GM19239 (cell line): ENCODE results near the gene NMU.
"Not testable (repeated sequence)": the region's sequence is repeated elsewhere in the genome, so short reads cannot be mapped to it uniquely, and the experiment has no call there.

ENCODE experiments used
- DNase-seq: peaks from one replicate; pipeline ENCODE4 v3.0.0; 2011; ENCODE audit warnings: low spot score; ENCODE audit not compliant: insufficient read length
- FAIRE-seq: peaks from 2 replicates; lab custom pipeline; 2011; peaks lifted over from hg19 to GRCh38; lab: Jason Lieb, UNC

The NMU gene

GRCh38 chr4:55633903-55634302 lies 2.2 kb downstream of the NMU start:
- DNase-seq (no peak), FAIRE-seq (no peak)

- FAIRE-seq (no peak), DNase-seq (no peak)
These were observed 10.3 kb downstream of the NMU start for GRCh38 chr4:55625835-55626234.

- FAIRE-seq, DNase-seq: not testable (repeated sequence)
These were observed 12.0 kb downstream of the NMU start for GRCh38 chr4:55624063-55624462.

GRCh38 chr4:55618546-55619143 lies 17.5 kb downstream of the NMU start:
- no peak for DNase-seq
- no peak for FAIRE-seq

- FAIRE-seq = peak; percentile 59
- no peak for DNase-seq
These were observed 18.4 kb downstream of the NMU start for GRCh38 chr4:55617587-55618197.

- DNase-seq = no peak
These were observed 21.1 kb downstream of the NMU start for GRCh38 chr4:55615008-55615407.

GRCh38 chr4:55613621-55614020 lies 22.5 kb downstream of the NMU start:
- no peak for FAIRE-seq
- no peak for DNase-seq

More at GRCh38 chr4:55615008-55615407, 21.1 kb downstream of the NMU start:
- no peak for FAIRE-seq

- DNase-seq = no peak
- no peak for FAIRE-seq
These were observed 23.8 kb downstream of the NMU start for GRCh38 chr4:55612341-55612740.

GRCh38 chr4:55611358-55612059 lies 24.6 kb downstream of the NMU start:
- FAIRE-seq (no peak), DNase-seq (no peak)

GRCh38 chr4:55610381-55610780 lies 25.7 kb downstream of the NMU start:
- DNase-seq = no peak
- FAIRE-seq = no peak

- FAIRE-seq (no peak), DNase-seq (no peak)
These were observed 26.7 kb downstream of the NMU start for GRCh38 chr4:55609393-55609866.

- DNase-seq (no peak), FAIRE-seq (no peak)
These were observed 27.5 kb downstream of the NMU start for GRCh38 chr4:55608591-55608990.

- DNase-seq (no peak), FAIRE-seq (no peak)
These were observed 31.1 kb downstream of the NMU start for GRCh38 chr4:55604996-55605395.

GRCh38 chr4:55600640-55601039 lies 35.5 kb downstream of the NMU start:
- no peak for FAIRE-seq
- DNase-seq = no peak

GRCh38 chr4:55598641-55599040 lies 37.5 kb downstream of the NMU start:
- DNase-seq (no peak), FAIRE-seq (no peak)

- DNase-seq = no peak
- FAIRE-seq = no peak
These were observed 44.1 kb downstream of the NMU start, which contains the start of gene PDCL2 for GRCh38 chr4:55592014-55592413. PDCL2 (minus strand) TSS chr4:55592245; CDS start chr4:55592109, 136 bp downstream.

GRCh38 chr4:55588160-55588559 lies 47.9 kb downstream of the NMU start:
- no peak for DNase-seq
- no peak for FAIRE-seq

GRCh38 chr4:55582773-55583172 lies 53.3 kb downstream of the NMU start:
- not testable (repeated sequence) for DNase-seq
- FAIRE-seq = peak; percentile 85

GRCh38 chr4:55578341-55579010 lies 57.6 kb downstream of the NMU start:
- DNase-seq (no peak), FAIRE-seq (no peak)

- no peak for DNase-seq
- no peak for FAIRE-seq
These were observed 60.6 kb downstream of the NMU start for GRCh38 chr4:55575513-55575912.

GRCh38 chr4:55574252-55574651 lies 61.8 kb downstream of the NMU start:
- DNase-seq (no peak), FAIRE-seq (no peak)
